ENCODE results near the gene DNM2.

GRCh38 chr19:10762656-10763055, 44.8 kb downstream of the DNM2 start:
- TF ChIP-seq EP300 (IDR thresholded peaks at IDR 0.05; ENCODE audit: low read depth in 2 of 2, low read length in 2 of 2) (no peak), EP300 (CRISPR knock-in tag; IDR thresholded peaks at IDR 0.05; ENCODE audit: borderline replicate concordance) (no peak), ZNF543 (CRISPR knock-in tag; IDR thresholded peaks at IDR 0.05) (no peak), ZNF280B (CRISPR knock-in tag; IDR thresholded peaks at IDR 0.05; ENCODE audit: borderline replicate concordance) (no peak), POLR2A (IDR thresholded peaks at IDR 0.05; ENCODE audit: insufficient read depth in 1 of 2, low read depth in 2 of 2, low read length in 2 of 2) (no peak), MAX (IDR thresholded peaks at IDR 0.05) (no peak), CTCF (CRISPR knock-in tag; IDR thresholded peaks at IDR 0.05) (no peak), ATF6 (CRISPR knock-in tag; conservative IDR thresholded peaks at IDR 0.05) (no peak), ZNF710 (CRISPR knock-in tag; IDR thresholded peaks at IDR 0.05; ENCODE audit: borderline replicate concordance) (no peak), HMGXB4 (CRISPR knock-in tag; IDR thresholded peaks at IDR 0.05; ENCODE audit: borderline replicate concordance in 1 of 2, low read depth in 1 of 2) (no peak), HDAC2 (CRISPR knock-in tag; IDR thresholded peaks at IDR 0.05) (no peak)

Data from HepG2 (cell line).